ENCODE data around the gene CXCL13.

The CXCL13 gene

DNA sequence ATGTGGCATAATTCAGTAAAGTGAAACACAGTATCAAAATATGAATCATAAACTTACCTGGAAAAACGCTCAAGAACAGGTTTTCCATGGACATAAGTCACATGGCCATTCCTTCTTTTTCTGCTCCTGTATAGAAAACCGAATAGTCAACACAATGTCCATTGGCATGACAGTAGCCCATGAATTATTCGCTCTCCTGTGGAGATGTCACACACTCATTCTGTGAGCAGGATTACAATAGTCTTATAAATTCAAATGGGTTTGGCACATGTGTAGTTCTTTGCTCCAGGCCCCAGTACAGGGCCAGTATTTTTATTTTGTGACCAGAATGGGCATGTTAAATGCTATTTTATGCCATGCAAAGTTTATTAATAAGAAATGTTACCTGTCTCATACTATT lies 15.1 kb upstream of the CXCL13 start:
- H3K4me3 Mint-ChIP-seq = no peak overlapping the region
- H3K36me3 Mint-ChIP-seq = no peaks in the 10 kb centered on the region
- no peak overlapping the region for H3K27ac Mint-ChIP-seq
- DNase-seq (no peak), ATAC-seq (replicated peaks) (no peak)
- peaks cover 28 to 49% of the 10 kb centered on the region in 2 donors for H3K4me1 Mint-ChIP-seq
- peaks cover 0 to 5% of the 10 kb centered on the region in 2 donors for H3K27me3 Mint-ChIP-seq
- H3K9me3 Mint-ChIP-seq = no peaks in the 10 kb centered on the region

DNA sequence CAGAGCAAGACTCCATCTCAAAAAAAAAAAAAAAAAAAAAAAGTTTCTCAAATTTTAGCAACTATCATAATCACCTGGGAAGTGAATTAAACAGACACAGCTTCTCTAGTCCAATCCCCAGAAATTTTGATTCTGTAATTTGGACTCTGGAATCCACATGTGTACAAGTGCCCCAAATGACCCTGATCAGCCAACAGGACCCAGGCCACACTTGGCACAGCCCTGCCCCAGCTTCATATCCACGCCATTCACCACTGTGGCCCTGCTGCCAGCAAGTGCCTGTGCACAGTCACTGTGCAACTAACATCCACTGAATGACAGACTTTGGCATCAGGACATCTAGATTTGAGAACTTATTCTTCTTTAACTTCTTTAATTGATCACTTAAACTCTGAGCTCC lies 14.1 kb upstream of the CXCL13 start:
- H3K27ac Mint-ChIP-seq = no peak overlapping the region
- peaks cover 25 to 44% of the 10 kb centered on the region in 2 donors for H3K4me1 Mint-ChIP-seq
- no peaks in the 10 kb centered on the region for H3K36me3 Mint-ChIP-seq
- peaks cover 4 to 9% of the 10 kb centered on the region in 2 donors for H3K27me3 Mint-ChIP-seq
- no peak overlapping the region for H3K4me3 Mint-ChIP-seq
- DNase-seq (no peak), ATAC-seq (replicated peaks) (no peak)
- H3K9me3 Mint-ChIP-seq = no peaks in the 10 kb centered on the region

DNA sequence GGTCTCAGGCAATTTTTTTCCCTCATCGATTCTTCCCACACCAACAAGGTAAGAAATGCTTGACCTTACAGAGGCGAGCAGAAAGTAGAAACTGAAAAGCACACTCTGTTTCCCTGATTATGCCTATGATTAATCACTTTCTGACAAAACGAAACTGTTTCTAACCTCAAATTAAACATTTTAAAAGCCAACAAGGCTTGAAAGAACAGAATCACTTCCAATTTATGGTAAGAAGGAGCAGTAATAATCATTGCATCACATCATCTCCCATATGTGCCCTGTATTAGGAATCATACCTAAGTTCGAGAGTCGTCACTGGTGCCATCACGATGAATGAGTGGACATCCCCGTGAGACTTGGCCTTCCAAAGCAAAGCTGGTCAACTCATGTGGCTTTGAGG lies 12.5 kb upstream of the CXCL13 start:
- ATAC-seq (replicated peaks) (peak; percentile 37 to 45), DNase-seq (no peak)
- Mint-ChIP-seq H3K4me1 (peaks cover 14 to 28% of the 10 kb centered on the region in 2 donors), H3K27ac (no peak overlapping the region), H3K9me3 (no peaks in the 10 kb centered on the region), H3K4me3 (no peak overlapping the region), H3K36me3 (no peaks in the 10 kb centered on the region), H3K27me3 (peaks cover 8 to 16% of the 10 kb centered on the region in 2 donors)

DNA sequence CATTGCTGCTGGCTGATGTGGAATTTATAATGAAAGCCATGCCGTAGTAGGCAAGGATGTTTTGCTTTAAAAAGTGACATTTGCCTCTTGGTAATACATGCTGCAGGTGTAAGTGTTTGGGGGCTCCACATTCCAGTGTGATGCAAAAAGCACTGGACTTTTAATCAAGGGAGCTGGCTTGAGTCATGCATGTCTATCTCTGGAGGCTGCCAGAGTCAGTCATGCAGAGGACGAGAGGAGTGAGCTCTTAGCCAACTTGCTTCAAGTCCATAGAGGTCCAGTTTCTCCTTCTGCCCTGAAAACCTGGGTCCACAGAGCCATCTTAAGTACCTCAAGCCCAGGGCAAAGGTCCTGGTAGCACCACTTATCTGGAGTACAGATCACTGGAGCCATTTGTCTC lies 11.6 kb upstream of the CXCL13 start:
- H3K4me1 Mint-ChIP-seq = peaks cover 8 to 20% of the 10 kb centered on the region in 2 donors
- H3K27me3 Mint-ChIP-seq = peaks cover 8 to 18% of the 10 kb centered on the region in 2 donors
- no peak overlapping the region for H3K27ac Mint-ChIP-seq
- DNase-seq (no peak), ATAC-seq (replicated peaks) (peak; percentile 29 to 36)
- H3K36me3 Mint-ChIP-seq = no peaks in the 10 kb centered on the region
- H3K4me3 Mint-ChIP-seq = no peak overlapping the region
- no peaks in the 10 kb centered on the region for H3K9me3 Mint-ChIP-seq

DNA sequence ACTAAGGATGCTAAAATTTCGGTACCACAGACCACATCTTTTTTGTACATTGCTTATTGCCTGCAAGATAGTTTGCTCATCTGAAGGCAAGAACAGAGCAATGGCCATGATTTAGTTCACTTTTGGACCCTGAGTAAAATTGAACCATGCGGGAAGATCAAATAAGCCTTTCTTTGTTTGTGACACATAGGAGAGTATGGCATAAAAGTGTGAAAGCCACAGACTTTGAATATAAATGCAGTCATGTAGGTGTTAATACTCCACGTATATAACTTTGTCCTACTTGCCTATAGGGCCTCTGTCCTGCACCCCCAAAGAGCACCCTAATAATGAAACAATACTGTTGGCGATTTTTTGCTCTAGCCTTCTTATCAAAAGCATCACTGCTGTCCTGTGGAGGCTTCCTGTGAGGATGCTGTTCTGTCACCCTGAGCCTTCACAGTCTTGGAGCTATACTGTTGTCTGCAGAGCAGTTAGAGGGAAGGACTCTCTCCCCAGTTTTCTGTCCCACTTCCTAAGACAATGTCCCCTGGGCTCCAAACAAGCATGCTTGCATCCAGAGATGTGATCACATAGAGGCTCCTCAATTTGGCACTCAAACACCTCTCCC lies 10.2 kb upstream of the CXCL13 start:
- H3K9me3 Mint-ChIP-seq = no peaks in the 10 kb centered on the region
- H3K4me3 Mint-ChIP-seq = no peak overlapping the region
- ATAC-seq (replicated peaks) = no peak
- no peak for DNase-seq
- H3K4me1 Mint-ChIP-seq = peaks cover 9 to 20% of the 10 kb centered on the region in 2 donors
- no peak overlapping the region for H3K27ac Mint-ChIP-seq
- no peaks in the 10 kb centered on the region for H3K36me3 Mint-ChIP-seq
- peaks cover 17 to 26% of the 10 kb centered on the region in 2 donors for H3K27me3 Mint-ChIP-seq

DNA sequence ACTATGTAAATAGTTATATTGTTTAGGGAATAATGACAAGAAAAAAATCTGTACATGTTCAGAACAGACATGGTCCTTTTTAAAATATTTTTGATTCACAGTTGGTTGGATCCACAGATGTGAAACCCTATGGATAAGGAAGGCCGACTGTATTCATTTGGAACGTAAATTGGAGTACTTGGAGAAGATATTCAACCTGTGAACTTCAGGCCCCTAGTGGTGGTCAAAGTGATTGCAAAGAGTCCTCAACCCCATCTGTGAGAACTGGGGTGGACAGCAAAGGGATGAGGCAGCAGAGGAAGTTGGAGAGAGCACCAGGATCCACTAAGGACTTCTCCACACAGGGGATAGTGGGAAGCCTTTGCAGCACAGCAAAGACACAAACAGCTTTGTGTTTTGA lies 6.2 kb upstream of the CXCL13 start:
- H3K4me1 Mint-ChIP-seq = peaks cover under 1 to 3% of the 10 kb centered on the region in 2 donors

DNA sequence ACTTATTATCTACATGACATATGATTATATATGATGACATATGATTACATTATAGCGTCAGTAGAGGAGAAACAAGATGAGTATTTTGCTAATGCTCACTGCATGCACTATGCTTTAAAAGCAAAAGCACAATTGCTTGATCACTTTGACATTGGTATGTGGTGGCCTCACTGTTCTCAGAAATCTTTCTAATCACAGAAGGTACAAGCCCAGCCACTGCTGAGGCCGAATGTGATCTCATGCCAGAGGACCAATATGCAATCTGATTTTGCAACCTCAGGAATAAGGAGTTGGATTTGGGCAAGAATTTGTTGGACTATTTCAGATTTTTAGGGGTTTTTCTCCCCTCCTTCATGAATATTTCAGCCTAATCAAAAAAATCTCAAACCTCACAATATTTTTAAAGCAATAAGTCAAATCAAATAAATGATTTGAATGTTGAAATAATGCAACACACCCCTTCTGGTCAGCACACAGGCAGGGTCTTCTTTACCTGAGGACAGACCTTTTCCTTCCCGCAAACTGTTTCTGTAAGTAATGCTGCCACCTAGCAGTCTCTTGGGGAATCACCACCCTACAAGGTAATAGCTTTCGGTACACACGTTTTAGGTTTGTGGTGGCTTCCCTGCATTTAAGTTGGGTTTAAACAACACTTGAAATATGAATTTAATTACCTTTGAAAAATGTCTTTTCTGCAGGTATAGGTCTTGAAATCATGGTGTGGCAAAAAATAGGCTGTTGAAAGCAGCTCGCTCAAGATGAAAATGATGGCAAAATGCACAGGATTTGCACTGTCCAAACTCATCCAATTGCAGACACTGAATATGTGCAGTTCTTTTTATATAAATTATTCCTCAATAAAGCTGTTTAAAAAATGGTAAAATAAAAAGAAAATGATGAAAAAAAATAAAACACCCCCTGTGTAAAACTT lies 4.8 kb upstream of the CXCL13 start:
- Mint-ChIP-seq H3K36me3 (no peaks in the 10 kb centered on the region), H3K4me3 (no peak overlapping the region), H3K9me3 (no peaks in the 10 kb centered on the region), H3K27ac (no peak overlapping the region), H3K27me3 (peaks cover 18 to 20% of the 10 kb centered on the region in 2 donors), H3K4me1 (peaks cover 0 to 3% of the 10 kb centered on the region in 2 donors)
- no peak for DNase-seq
- peak in 1 of 2 donors; percentile 54 for ATAC-seq (replicated peaks)

More for the DNA sequence above, 6.2 kb upstream of the CXCL13 start:
- Mint-ChIP-seq H3K36me3 (no peaks in the 10 kb centered on the region), H3K27ac (no peak overlapping the region), H3K4me3 (no peak overlapping the region), H3K27me3 (peaks cover 22 to 26% of the 10 kb centered on the region in 2 donors), H3K9me3 (no peaks in the 10 kb centered on the region)
- peak; percentile 46 to 65 for ATAC-seq (replicated peaks)
- DNase-seq = no peak

DNA sequence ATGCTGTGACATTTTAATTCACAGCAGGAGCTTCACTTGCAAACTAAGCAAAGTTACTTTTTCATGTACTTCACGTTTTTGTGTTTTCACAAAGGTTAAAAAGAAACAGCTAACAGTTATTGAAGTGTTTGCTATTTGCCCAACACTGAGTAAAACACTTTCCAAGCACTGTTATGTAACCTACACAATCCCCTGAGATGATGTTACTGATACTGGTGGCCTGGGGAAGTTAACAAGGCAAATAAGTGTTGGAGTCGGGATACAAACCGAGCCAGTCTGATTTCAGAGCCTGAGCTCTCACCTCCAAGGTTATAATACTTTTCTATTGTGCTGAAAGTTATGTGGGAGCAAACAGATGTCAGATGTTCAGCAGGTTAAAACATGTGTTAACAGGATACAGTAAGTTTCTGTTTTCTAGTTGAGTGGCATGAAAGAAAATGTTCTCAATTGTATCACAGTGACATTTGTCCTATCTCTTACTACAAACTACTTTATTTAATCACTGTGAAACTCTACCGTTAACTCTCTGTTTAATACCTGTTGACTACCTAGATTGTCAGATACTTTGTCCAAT lies 3.9 kb upstream of the CXCL13 start:
- no peak for DNase-seq
- ATAC-seq (replicated peaks) = no peak

DNA sequence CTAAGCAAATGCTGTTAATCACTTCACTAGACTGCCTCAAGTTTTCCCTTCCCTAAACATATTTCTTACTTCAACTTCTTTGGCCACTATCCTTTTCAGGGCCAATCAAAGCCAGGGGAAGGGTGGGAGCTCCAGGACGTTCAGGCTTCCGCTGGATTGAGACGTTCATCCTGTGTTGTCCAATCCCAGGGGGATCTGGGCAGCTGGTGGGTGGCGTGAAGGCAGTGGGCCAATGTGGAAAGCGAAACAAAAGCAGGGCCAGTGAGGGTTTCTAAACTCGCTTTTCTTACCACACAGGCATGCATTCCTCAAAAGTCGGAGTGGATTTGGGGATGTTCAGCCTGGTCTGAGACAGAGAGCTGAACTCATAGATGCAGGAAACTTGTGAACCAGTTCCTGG lies 7.6 kb downstream of the CXCL13 start:
- peaks cover under 1 to 13% of the 10 kb centered on the region in 2 donors for H3K27me3 Mint-ChIP-seq
- no peak overlapping the region for H3K27ac Mint-ChIP-seq
- H3K9me3 Mint-ChIP-seq = no peaks in the 10 kb centered on the region
- ATAC-seq (replicated peaks) = no peak
- H3K4me1 Mint-ChIP-seq = peaks cover 3 to 5% of the 10 kb centered on the region in 2 donors
- no peak for DNase-seq
- no peak overlapping the region for H3K4me3 Mint-ChIP-seq
- no peaks in the 10 kb centered on the region for H3K36me3 Mint-ChIP-seq

More for the DNA sequence above, 3.9 kb upstream of the CXCL13 start:
- Mint-ChIP-seq H3K27ac (no peak overlapping the region), H3K9me3 (no peaks in the 10 kb centered on the region), H3K4me1 (peaks cover 0 to 3% of the 10 kb centered on the region in 2 donors), H3K4me3 (no peak overlapping the region), H3K36me3 (no peaks in the 10 kb centered on the region), H3K27me3 (peaks cover 17 to 18% of the 10 kb centered on the region in 2 donors)

DNA sequence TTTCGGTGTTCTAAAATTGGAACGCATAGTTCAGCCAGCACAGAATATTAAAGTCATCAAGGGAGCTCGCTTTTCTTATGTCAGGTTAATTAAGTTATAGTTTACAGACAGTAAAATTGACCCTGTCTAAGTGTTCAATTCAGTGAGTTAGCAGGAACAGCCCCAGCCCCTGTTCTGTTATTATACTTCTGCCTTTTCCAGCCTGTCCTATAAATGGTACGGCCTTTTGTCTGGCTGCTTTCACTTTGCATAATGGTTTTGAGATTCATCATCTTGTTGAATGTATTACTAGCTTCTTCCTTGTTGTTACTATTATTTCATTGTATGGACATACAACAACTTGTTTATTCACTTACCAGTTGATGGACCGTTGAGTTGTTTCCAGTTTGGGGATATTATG lies 9.5 kb downstream of the CXCL13 start:
- no peak overlapping the region for H3K4me3 Mint-ChIP-seq
- ATAC-seq (replicated peaks) = peak in 1 of 2 donors; percentile 58
- H3K36me3 Mint-ChIP-seq = no peaks in the 10 kb centered on the region
- H3K27me3 Mint-ChIP-seq = peaks cover 10 to 21% of the 10 kb centered on the region in 2 donors
- no peak for DNase-seq
- no peak overlapping the region for H3K27ac Mint-ChIP-seq
- no peaks in the 10 kb centered on the region for H3K9me3 Mint-ChIP-seq
- peaks cover 10 to 16% of the 10 kb centered on the region in 2 donors for H3K4me1 Mint-ChIP-seq

DNA sequence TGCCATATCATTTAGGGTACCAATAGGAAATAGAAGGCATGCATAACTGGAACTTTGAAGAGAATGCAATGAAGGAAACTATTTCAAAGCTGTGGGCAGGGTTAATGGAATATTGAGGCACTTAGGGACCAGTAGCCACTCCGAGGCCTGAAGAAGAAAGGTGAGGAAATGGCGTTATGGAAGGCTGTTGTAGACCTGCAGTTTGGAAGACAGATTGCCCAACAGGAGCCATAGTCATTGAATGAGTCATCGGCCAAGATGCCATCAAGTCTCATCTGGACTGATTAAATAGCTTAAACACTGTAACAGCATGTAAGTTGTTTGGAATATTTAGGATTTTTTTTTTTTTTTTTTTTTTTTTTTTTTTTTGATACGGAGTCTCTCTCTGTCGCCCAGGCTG lies 11.6 kb downstream of the CXCL13 start:
- no peak for ATAC-seq (replicated peaks)
- H3K9me3 Mint-ChIP-seq = no peaks in the 10 kb centered on the region
- no peaks in the 10 kb centered on the region for H3K36me3 Mint-ChIP-seq
- H3K27me3 Mint-ChIP-seq = peaks cover 10 to 18% of the 10 kb centered on the region in 2 donors
- H3K4me3 Mint-ChIP-seq = no peak overlapping the region
- no peak for DNase-seq
- peaks cover 10 to 16% of the 10 kb centered on the region in 2 donors for H3K4me1 Mint-ChIP-seq
- no peak overlapping the region for H3K27ac Mint-ChIP-seq

DNA sequence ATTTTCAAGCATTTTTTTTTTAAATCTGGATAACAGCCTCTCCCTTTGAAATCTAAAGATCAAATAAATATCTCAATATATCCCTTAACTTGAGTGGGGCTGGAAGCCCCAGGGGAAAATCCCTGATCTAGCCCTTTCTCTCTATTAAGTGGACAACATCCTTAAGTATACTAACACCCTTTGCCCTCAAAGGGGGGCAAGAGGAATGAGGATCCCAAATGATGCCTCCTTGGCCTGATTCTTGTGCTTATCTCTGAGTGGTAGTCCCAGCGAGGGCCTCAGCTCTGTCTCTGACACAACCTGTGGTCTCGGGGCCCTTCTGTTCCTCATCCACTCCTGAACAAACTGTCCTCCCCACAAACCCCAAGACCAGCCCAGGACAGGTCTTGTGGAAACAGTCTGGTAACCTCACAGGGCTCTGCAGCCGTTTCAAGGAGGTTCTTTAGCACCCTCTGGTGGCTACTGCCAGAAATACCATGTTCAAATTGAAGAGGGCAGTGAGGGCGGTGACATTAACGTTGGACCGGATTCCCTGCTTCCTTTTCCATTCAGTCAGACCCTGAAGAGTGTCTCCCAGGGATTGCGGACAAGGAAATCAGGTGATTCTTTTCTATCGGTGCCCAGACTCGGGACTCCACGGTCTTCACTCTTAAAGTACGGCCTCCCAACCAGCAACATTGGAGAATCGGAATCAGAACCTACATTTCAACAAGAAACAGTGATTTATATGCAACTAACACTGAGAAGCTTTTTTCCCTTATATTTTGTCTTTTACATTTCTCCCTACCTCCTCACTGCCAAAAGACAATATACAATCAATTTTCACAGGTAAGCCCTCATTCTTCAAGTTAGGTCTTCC lies 13.0 kb downstream of the CXCL13 start:
- H3K27me3 Mint-ChIP-seq = peaks cover 9 to 10% of the 10 kb centered on the region in 2 donors
- H3K4me1 Mint-ChIP-seq = peaks cover 10 to 16% of the 10 kb centered on the region in 2 donors
- H3K4me3 Mint-ChIP-seq = no peak overlapping the region
- DNase-seq (peak; percentile 45), ATAC-seq (replicated peaks) (peak; percentile 85 to 92)
- no peaks in the 10 kb centered on the region for H3K9me3 Mint-ChIP-seq
- no peaks in the 10 kb centered on the region for H3K36me3 Mint-ChIP-seq
- no peak overlapping the region for H3K27ac Mint-ChIP-seq

DNA sequence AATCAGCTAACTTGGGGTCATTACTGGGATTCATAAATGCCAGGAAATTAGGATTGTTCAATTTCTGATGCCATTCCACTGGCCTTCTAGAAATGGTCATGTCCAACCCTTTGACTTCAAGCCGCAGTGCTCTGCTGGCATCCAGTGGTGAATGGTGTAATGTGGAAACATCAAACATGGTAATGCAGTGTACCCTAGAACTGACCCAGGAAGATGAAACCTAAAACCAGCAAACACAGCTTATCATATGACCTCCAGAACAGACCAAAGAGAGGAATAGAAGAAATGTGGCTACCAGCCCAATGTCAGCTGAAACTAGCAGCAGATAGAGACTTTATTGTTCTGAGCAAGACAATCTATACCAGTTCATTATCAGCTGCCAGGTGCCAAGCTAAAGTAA lies 13.8 kb downstream of the CXCL13 start:
- no peak overlapping the region for H3K4me3 Mint-ChIP-seq
- no peaks in the 10 kb centered on the region for H3K36me3 Mint-ChIP-seq
- H3K9me3 Mint-ChIP-seq = no peaks in the 10 kb centered on the region
- ATAC-seq (replicated peaks) (no peak), DNase-seq (no peak)
- H3K4me1 Mint-ChIP-seq = peaks cover 10 to 16% of the 10 kb centered on the region in 2 donors
- H3K27ac Mint-ChIP-seq = no peak overlapping the region
- peaks cover 9 to 10% of the 10 kb centered on the region in 2 donors for H3K27me3 Mint-ChIP-seq

DNA sequence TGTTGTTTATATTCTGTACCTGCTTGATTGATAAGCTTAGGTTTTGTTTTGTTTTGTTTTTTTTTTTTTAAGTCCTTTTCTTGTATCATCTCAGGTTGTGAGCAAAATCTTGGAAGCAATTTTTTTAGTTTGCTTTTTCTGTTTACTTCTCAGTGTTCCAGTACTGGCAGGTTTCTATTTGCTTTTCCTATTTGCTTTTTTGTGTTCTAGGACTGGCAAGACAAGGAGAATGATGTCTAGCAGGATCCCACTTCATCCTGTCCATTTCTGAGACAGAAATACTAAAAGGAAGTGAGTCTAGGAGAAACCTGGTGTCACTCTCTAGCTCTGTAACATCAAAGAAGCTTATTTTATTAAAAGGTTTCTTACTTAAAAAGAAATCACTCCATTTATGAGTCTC lies 15.6 kb downstream of the CXCL13 start:
- DNase-seq (no peak), ATAC-seq (replicated peaks) (no peak)
- no peak overlapping the region for H3K4me3 Mint-ChIP-seq

More for the DNA sequence above, 15.6 kb downstream of the CXCL13 start:
- Mint-ChIP-seq H3K27me3 (peaks cover 9 to 10% of the 10 kb centered on the region in 2 donors), H3K27ac (no peak overlapping the region), H3K36me3 (no peaks in the 10 kb centered on the region), H3K9me3 (no peaks in the 10 kb centered on the region), H3K4me1 (peaks cover 8 to 11% of the 10 kb centered on the region in 2 donors)

All from stimulated activated naive B cell treated with anti-CD40 and anti-IgM and Interleukin-4, amounts not matched to agents 10 μg/mL and 1 μg/mL and 100 μg/mL, for 72 hours (primary cell).